SKM-1 (cell line): ENCODE results near the gene DCTD.
"Not testable (repeated sequence)": the region's sequence is repeated elsewhere in the genome, so short reads cannot be mapped to it uniquely, and the experiment has no call there.

Source experiments
- DNase-seq: peaks from one replicate; lab custom pipeline; 2025; ENCODE audit not compliant: unreplicated experiment; lab: John Stamatoyannopoulos, UW

The DCTD gene

GRCh38 chr4:182922501-182923284 is 5.5 kb upstream of the DCTD start:
- no peak for DNase-seq

GRCh38 chr4:182921608-182922007 is 4.4 kb upstream of the DCTD start:
- DNase-seq: no peak

GRCh38 chr4:182920676-182921075 is 3.5 kb upstream of the DCTD start:
- DNase-seq: no peak

GRCh38 chr4:182918791-182919302 is 1.7 kb upstream of the DCTD start:
- peak; percentile 70 for DNase-seq

GRCh38 chr4:182918044-182918607 is 940 bp upstream of the DCTD start:
- peak; percentile 21 for DNase-seq

- no peak for DNase-seq
These were observed 554 bp downstream of the DCTD start for GRCh38 chr4:182916483-182917181.

GRCh38 chr4:182914357-182914756 is 2.8 kb downstream of the DCTD start:
- no peak for DNase-seq

- DNase-seq: no peak
These were observed 3.6 kb downstream of the DCTD start for GRCh38 chr4:182913621-182914020.

GRCh38 chr4:182913036-182913435 is 4.2 kb downstream of the DCTD start:
- DNase-seq: no peak

GRCh38 chr4:182908124-182908523 is 9.1 kb downstream of the DCTD start:
- no peak for DNase-seq

- no peak for DNase-seq
These were observed 9.8 kb downstream of the DCTD start for GRCh38 chr4:182907396-182907795.

- DNase-seq: no peak
These were observed 10.4 kb downstream of the DCTD start for GRCh38 chr4:182906786-182907185.

GRCh38 chr4:182905038-182905437 is 12.1 kb downstream of the DCTD start:
- no peak for DNase-seq

- DNase-seq: no peak
These were observed 12.9 kb downstream of the DCTD start for GRCh38 chr4:182904211-182904761.

- DNase-seq: no peak
These were observed 14.2 kb downstream of the DCTD start for GRCh38 chr4:182903013-182903412.

- no peak for DNase-seq
These were observed 15.8 kb downstream of the DCTD start for GRCh38 chr4:182901337-182901736.

- not testable (repeated sequence) for DNase-seq
These were observed 17.2 kb downstream of the DCTD start for GRCh38 chr4:182900021-182900420.

GRCh38 chr4:182898479-182898799 is 18.7 kb downstream of the DCTD start:
- no peak for DNase-seq

GRCh38 chr4:182897601-182898478 is 19.3 kb downstream of the DCTD start:
- no peak for DNase-seq

- DNase-seq: no peak
These were observed 20.8 kb downstream of the DCTD start for GRCh38 chr4:182896421-182896820.

GRCh38 chr4:182895791-182896292 is 21.3 kb downstream of the DCTD start:
- DNase-seq: no peak
